ENCODE results near the gene OSGIN1.
"Not testable (repeated sequence)": the region's sequence is repeated elsewhere in the genome, so short reads cannot be mapped to it uniquely, and the experiment has no call there.

Gene OSGIN1

DNA sequence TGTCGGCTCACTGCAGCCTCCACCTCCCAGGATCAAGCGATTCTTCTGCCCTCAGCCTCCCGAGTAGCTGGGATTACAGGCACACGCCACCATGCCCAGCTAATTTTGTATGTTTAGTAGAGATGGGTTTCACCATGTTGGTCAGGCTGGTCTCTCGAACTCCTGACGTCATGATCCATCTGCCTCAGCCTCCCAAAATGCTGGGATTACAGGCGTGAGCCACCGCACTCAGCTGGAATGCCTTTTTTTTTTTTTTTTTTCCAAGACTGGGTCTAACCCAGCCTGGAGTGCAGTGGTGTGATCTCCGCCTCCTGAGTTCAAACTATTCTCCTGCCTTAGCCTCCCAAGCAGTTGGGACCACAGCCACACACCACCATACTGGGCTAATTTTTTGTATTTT lies 11.5 kb upstream of the OSGIN1 start:
- DNase-seq (ENCODE audit: low read depth): not testable (repeated sequence)

- DNase-seq (ENCODE audit: low read depth): no peak
These were observed 11.0 kb upstream of the OSGIN1 start for GRCh38 chr16:83942074-83942473.

GRCh38 chr16:83942815-83943515 lies 10.1 kb upstream of the OSGIN1 start:
- no peak for DNase-seq (ENCODE audit: low read depth)

- DNase-seq (ENCODE audit: low read depth): no peak
These were observed 9.5 kb upstream of the OSGIN1 start for GRCh38 chr16:83943516-83944050.

GRCh38 chr16:83945587-83945986 lies 7.5 kb upstream of the OSGIN1 start:
- DNase-seq (ENCODE audit: low read depth): no peak

- no peak for DNase-seq (ENCODE audit: low read depth)
These were observed 6.8 kb upstream of the OSGIN1 start for GRCh38 chr16:83946154-83946780.

DNA sequence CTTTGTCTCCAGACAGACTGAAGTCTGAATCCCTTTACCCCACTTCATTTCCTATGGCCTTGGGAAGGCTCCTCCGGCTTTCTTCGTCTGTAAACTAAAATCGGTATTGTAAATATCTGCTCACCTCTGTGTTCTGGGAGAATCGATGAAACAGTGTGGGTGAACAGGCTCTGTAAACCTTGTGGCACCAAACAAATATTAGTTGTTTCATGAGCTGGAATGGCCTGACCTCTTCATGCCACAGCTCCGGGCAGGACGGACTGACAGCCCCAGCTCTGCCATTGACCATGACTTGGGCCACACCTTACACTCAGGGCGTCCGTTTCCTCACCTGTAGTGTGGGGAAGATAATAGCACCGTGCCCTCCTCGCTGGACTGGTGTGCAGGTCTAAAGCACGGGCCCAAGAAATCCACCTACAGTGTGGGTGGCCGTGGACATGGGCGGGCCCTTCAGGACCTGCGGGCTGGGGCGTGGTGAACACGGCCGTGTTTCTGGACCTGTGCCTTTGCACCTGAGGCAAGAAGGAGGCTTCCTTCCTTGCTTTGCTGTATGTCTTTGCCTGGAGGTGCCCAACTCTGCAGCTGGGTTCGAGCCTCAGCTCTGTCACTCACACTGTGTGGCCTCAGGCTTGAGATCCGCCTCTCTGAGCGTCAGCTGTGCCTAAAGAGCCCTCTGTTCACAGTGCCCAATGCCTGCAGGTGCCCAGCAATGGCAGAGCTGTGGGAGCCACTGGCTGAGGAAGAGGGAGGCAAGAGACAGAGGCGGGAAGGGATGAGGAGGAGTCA lies 6.1 kb upstream of the OSGIN1 start:
- no peak for DNase-seq (ENCODE audit: low read depth)

GRCh38 chr16:83947642-83948234 lies 5.3 kb upstream of the OSGIN1 start:
- DNase-seq (ENCODE audit: low read depth): no peak

GRCh38 chr16:83948914-83949723 lies 3.9 kb upstream of the OSGIN1 start:
- no peak for DNase-seq (ENCODE audit: low read depth)

GRCh38 chr16:83949724-83950001 lies 3.4 kb upstream of the OSGIN1 start:
- DNase-seq (ENCODE audit: low read depth): no peak

GRCh38 chr16:83950862-83951399 lies 2.1 kb upstream of the OSGIN1 start:
- not testable (repeated sequence) for DNase-seq (ENCODE audit: low read depth)

GRCh38 chr16:83951544-83951943 lies 1.5 kb upstream of the OSGIN1 start:
- DNase-seq (ENCODE audit: low read depth): no peak

DNA sequence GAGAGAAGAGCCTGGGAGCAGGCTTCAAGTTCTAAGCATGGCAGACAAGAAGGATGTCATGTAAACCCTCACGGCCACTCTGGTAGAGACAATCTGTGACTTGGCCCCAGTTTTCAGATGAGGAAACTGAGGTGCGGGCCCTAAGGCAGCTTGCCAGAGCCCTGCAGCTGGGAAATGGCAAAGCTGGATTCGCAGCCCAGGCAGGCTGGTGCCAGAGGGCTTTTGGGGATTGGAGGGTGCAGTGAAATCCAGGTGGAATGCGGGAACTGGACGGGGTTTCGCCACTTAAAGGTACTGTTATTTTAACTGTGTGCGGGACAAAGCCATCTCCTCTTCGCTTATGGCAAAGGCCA lies 477 bp upstream of the OSGIN1 start:
- no peak for DNase-seq (ENCODE audit: low read depth)

- DNase-seq (ENCODE audit: low read depth): no peak
These were observed 946 bp downstream of the OSGIN1 start for GRCh38 chr16:83953796-83954576.

DNA sequence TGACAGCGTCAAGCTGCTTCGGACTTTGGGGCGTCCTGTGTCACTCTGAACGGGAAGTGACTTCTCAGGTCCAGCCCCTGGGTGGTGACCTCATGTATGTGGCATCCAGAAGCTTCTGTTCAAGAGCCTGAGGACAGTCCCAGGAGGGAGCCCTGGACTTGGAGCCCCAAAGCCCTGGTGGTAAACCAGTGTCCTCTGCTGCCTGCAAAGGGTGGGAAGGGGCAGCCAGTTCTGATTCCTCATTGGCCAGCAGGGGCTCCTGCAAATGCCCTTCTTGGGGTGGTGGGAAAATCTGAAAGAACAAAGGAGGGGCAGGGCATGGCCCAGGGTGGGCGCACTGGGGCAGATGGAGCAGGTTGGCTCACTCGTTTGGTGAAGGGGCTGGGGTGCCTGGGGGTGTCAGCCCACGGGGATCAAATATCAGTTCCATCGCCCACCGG lies 1.6 kb downstream of the OSGIN1 start:
- DNase-seq (ENCODE audit: low read depth): no peak

DNA sequence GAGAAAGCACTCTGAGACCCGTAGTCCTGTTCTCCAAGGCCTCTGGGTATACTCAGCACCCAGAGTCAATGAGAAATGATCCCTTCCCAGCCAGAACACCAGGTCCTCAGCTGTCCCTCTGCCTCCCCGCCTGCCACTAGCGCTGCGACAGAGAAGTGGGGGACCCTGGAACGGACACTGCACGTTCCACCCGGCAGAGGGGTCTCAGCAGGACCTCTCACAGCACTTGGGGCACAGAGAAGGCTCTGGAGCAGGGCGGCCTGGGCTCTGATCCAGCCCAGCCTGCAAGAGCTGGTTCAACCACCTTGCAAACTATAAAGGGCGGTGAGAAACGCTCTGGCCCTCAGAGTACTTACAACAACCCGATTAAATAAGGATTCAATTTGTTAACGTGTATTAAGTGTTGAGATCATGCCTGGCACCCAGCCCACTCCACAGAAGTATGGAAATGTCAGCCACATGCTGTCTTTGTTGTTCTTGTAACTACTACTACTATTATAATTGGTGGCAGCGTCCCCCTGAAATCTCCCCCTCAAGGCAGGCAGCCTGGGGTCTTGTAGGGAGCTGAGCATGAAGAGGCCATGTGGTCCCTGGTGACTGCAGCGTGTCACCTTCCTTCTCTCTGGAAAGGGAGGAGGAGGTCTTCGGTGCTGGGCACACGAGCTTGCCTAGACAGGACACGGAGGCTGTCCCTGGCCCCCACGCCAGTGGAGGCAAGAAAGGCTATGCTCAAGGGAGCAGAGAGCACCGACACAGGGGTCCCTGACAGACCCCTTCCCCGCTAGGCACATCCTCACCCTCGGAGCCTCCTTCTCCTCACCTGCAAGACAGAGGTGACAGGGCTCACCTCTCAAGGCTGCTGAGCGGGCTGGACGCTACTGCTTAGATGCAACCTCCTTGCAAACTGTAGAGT lies 2.4 kb downstream of the OSGIN1 start:
- DNase-seq (ENCODE audit: low read depth): no peak

GRCh38 chr16:83956336-83957289 lies 3.6 kb downstream of the OSGIN1 start:
- peak; percentile 57 for DNase-seq (ENCODE audit: low read depth)

DNA sequence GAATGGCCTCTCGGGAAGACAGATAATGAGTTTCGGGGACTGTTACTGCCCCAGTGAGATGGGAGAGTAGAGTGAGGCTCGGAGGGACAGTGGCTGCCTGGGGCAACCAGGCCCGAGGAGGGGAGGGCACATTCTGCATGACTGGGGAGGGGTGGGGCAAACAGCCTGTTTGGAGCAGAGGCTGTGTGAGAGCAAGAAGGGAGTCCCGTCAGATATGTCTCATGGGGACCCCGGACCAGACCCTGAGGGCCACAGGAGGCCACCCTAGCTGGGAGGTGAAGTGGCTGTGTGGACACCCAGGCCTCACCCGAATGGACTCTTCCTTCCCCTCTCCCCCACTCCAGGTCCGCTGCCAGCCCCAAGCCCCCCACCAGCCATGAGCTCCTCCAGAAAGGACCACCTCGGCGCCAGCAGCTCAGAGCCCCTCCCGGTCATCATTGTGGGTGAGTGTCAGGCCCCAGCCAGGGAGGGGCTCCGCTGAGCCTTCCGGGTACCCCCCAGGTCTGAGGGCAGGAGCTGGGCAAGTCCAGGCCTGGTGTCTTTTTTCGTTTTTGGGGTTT lies 4.3 kb downstream of the OSGIN1 start:
- DNase-seq (ENCODE audit: low read depth): no peak
